Measurements from ENCODE around the gene CATSPERD. TPM values are rescaled to one million over a fixed set of nuclear protein-coding genes. Genes with fewer than 3 reads are reported as not detected.
A peak's percentile ranks its signal among the peaks of the same experiment; 100 is the strongest.

The CATSPERD gene
- total and polyA plus RNA-seq, 9 of the 15 experiments (the other 6 are each of a cell fraction or from before 2014, with no cell fraction given): not detected

GRCh38 chr19:5696196-5697021 lies 24.0 kb upstream of the CATSPERD start (continued):
- TF ChIP-seq HBP1 (CRISPR knock-in tag; IDR thresholded peaks at IDR 0.05): no peak
- TF ChIP-seq PATZ1 (CRISPR knock-in tag; IDR thresholded peaks at IDR 0.05; ENCODE audit: borderline replicate concordance): no peak
- no peak for TF ChIP-seq ZNF79 (CRISPR knock-in tag; IDR thresholded peaks at IDR 0.05; ENCODE audit: low read depth)
- TF ChIP-seq FOXA3 (CRISPR knock-in tag; conservative IDR thresholded peaks at IDR 0.05 in 1 of 2, IDR thresholded peaks at IDR 0.05 in 1 of 2): no peak
- peak; percentile 66 for TF ChIP-seq SNRNP70 (optimal IDR thresholded peaks at IDR 0.05; ENCODE audit: low read depth, low read length)
- no peak for TF ChIP-seq ZNF282 (CRISPR knock-in tag; IDR thresholded peaks at IDR 0.05)
- no peak for TF ChIP-seq DACH1 (IDR thresholded peaks at IDR 0.05; ENCODE audit: partially characterized antibody)
- TF ChIP-seq PML (IDR thresholded peaks at IDR 0.05; ENCODE audit: low read length): 0 out of 2 replicates have a peak, but pooled peaks have one; percentile 9
- no peak for TF ChIP-seq KLF6 (CRISPR knock-in tag; IDR thresholded peaks at IDR 0.05; ENCODE audit: borderline replicate concordance)
- peak; percentile 52; the same call in 1 of the 2 replicates for TF ChIP-seq POLR2A (conservative IDR thresholded peaks at IDR 0.05)
- no peak for TF ChIP-seq NFYB (IDR thresholded peaks at IDR 0.05; ENCODE audit: extremely low read depth, insufficient read length)
- no peak for TF ChIP-seq CTCF (IDR thresholded peaks at IDR 0.05 in 2 of 3, conservative IDR thresholded peaks at IDR 0.05 in 1 of 3; ENCODE audit: insufficient read depth in 2 of 3, low read depth in 1 of 3, low read length in 3 of 3)
- peak; percentile 10; the same call in 1 of the 2 replicates for TF ChIP-seq MYNN (IDR thresholded peaks at IDR 0.05)
- no peak for TF ChIP-seq MYNN (CRISPR knock-in tag; IDR thresholded peaks at IDR 0.05)
- no peak for TF ChIP-seq ZNF431 (CRISPR knock-in tag; IDR thresholded peaks at IDR 0.05)
- no peak for TF ChIP-seq TAL1 (IDR thresholded peaks at IDR 0.05)
- no peak for TF ChIP-seq E2F4 (CRISPR knock-in tag; IDR thresholded peaks at IDR 0.05; ENCODE audit: low read depth)
- no peak for TF ChIP-seq SIRT6 (IDR thresholded peaks at IDR 0.05; ENCODE audit: low read depth, low read length)
- TF ChIP-seq NCOA6 (IDR thresholded peaks at IDR 0.05): no peak
- TF ChIP-seq POLR3A (IDR thresholded peaks at IDR 0.05; ENCODE audit: borderline replicate concordance, extremely low read depth, insufficient read depth, insufficient read length): no peak
- TF ChIP-seq PHTF2 (CRISPR knock-in tag; IDR thresholded peaks at IDR 0.05): no peak
- peak; percentile 75 for TF ChIP-seq POLR2G (IDR thresholded peaks at IDR 0.05; ENCODE audit: low read depth, low read length)
- TF ChIP-seq TAF9B (IDR thresholded peaks at IDR 0.05; ENCODE audit: partially characterized antibody): no peak

Data from K562 (cell line).